Measurements from ENCODE around the gene CCDC188.

CCDC188 gene

DNA sequence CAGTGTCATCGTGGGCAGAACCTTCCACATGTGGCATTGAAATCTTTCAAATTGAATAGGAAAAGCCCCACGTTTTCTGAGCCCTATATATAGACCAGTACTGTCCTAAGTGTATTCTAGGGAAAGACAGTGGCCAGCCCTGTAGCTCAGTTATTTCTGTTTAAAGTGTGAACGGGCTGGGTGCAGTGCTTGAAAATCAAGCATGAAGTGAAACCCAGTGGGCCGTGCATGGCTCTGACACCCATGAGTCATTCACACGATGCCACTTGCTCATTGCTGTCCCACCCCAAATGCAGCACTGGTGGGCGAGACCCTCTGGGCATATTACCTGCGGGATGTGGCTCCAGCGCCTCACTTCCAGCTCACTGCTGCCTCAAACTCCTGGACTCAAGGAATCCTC is 29.8 kb upstream of the CCDC188 start:
- Histone ChIP-seq H3K36me3 (replicated peaks; ENCODE audit: low read depth, low read length) (no peaks in the 10 kb centered on the region), H3K4me2 (ENCODE audit: low read length) (no peak overlapping the region), H4K20me1 (ENCODE audit: insufficient read depth, low read length) (no peaks in the 10 kb centered on the region), H3K27me3 (ENCODE audit: low read depth, low read length) (peaks cover 2% of the 10 kb centered on the region; the same call in 1 of the 2 replicates), H3K9me3 (ENCODE audit: insufficient read depth, low read length) (no peaks in the 10 kb centered on the region), H3K9ac (ENCODE audit: low read length) (no peak overlapping the region), H3K4me3 (ENCODE audit: low read length) (no peak overlapping the region), H2AFZ (ENCODE audit: low read depth, low read length) (no peak overlapping the region), H3K4me1 (ENCODE audit: low read length) (no peaks in the 10 kb centered on the region), H3K27ac (ENCODE audit: low read length) (no peak overlapping the region), H3K79me2 (ENCODE audit: low read length) (no peaks in the 10 kb centered on the region)
- TF ChIP-seq CTCF (IDR thresholded peaks at IDR 0.05; ENCODE audit: low read depth, low read length), result no peak
- no peak for TF ChIP-seq EZH2phosphoT487 (IDR thresholded peaks at IDR 0.05; ENCODE audit: low read depth)

DNA sequence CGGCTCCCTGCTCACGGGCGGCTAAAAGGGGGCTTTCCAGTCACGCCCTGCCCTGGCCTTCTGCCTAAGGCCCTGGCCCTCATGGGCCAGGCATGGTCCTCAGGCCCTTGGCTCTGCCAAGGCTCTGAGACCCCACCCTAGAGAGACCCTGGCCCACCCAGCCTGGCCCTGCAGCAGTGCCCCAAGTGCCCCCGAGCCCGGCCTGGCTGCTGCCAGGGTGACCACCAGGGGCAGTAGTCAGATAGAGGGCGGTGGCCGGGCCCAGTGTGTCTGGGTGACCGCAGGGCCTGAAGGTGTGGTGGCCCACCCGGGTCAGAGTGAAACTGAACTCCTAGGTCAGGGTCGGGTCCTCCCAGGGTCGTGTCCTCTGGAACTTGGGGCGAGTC is 29.4 kb upstream of the CCDC188 start:
- no peaks in the 10 kb centered on the region for H3K4me1 ChIP-seq (ENCODE audit: low read length)
- H2AFZ ChIP-seq (ENCODE audit: low read depth, low read length), result no peak overlapping the region
- no peaks in the 10 kb centered on the region for H3K9me3 ChIP-seq (ENCODE audit: insufficient read depth, low read length)
- H3K79me2 ChIP-seq (ENCODE audit: low read length), result no peaks in the 10 kb centered on the region
- H3K36me3 ChIP-seq (replicated peaks; ENCODE audit: low read depth, low read length), result no peaks in the 10 kb centered on the region
- H3K4me3 ChIP-seq (ENCODE audit: low read length), result no peak overlapping the region
- H3K9ac ChIP-seq (ENCODE audit: low read length), result no peak overlapping the region
- H4K20me1 ChIP-seq (ENCODE audit: insufficient read depth, low read length), result no peaks in the 10 kb centered on the region
- TF ChIP-seq EZH2phosphoT487 (IDR thresholded peaks at IDR 0.05; ENCODE audit: low read depth), result no peak
- peak; percentile 26; the same call in 1 of the 2 replicates for TF ChIP-seq CTCF (IDR thresholded peaks at IDR 0.05; ENCODE audit: low read depth, low read length)
- no peak overlapping the region for H3K27ac ChIP-seq (ENCODE audit: low read length)
- H3K4me2 ChIP-seq (ENCODE audit: low read length), result no peak overlapping the region
- no peaks in the 10 kb centered on the region for H3K27me3 ChIP-seq (ENCODE audit: low read depth, low read length)

- Histone ChIP-seq H3K27ac (ENCODE audit: low read length) (no peak overlapping the region), H3K27me3 (ENCODE audit: low read depth, low read length) (no peaks in the 10 kb centered on the region), H4K20me1 (ENCODE audit: insufficient read depth, low read length) (no peaks in the 10 kb centered on the region), H3K79me2 (ENCODE audit: low read length) (no peaks in the 10 kb centered on the region), H3K36me3 (replicated peaks; ENCODE audit: low read depth, low read length) (no peaks in the 10 kb centered on the region), H3K4me1 (ENCODE audit: low read length) (no peaks in the 10 kb centered on the region), H3K9ac (ENCODE audit: low read length) (no peak overlapping the region), H3K4me3 (ENCODE audit: low read length) (no peak overlapping the region), H3K9me3 (ENCODE audit: insufficient read depth, low read length) (no peaks in the 10 kb centered on the region), H3K4me2 (ENCODE audit: low read length) (no peak overlapping the region), H2AFZ (ENCODE audit: low read depth, low read length) (no peak overlapping the region)
- TF ChIP-seq CTCF (IDR thresholded peaks at IDR 0.05; ENCODE audit: low read depth, low read length) (no peak), EZH2phosphoT487 (IDR thresholded peaks at IDR 0.05; ENCODE audit: low read depth) (no peak)
Observed at GRCh38 chr22:20179455-20180244, 28.8 kb upstream of the CCDC188 start.

GRCh38 chr22:20178915-20179227 is 28.0 kb upstream of the CCDC188 start:
- no peaks in the 10 kb centered on the region for H4K20me1 ChIP-seq (ENCODE audit: insufficient read depth, low read length)
- no peaks in the 10 kb centered on the region for H3K27me3 ChIP-seq (ENCODE audit: low read depth, low read length)
- H3K36me3 ChIP-seq (replicated peaks; ENCODE audit: low read depth, low read length), result no peaks in the 10 kb centered on the region
- TF ChIP-seq CTCF (IDR thresholded peaks at IDR 0.05; ENCODE audit: low read depth, low read length) (no peak), EZH2phosphoT487 (IDR thresholded peaks at IDR 0.05; ENCODE audit: low read depth) (no peak)
- H3K27ac ChIP-seq (ENCODE audit: low read length), result no peak overlapping the region
- H2AFZ ChIP-seq (ENCODE audit: low read depth, low read length), result no peak overlapping the region
- no peaks in the 10 kb centered on the region for H3K9me3 ChIP-seq (ENCODE audit: insufficient read depth, low read length)
- no peak overlapping the region for H3K4me3 ChIP-seq (ENCODE audit: low read length)
- no peak overlapping the region for H3K9ac ChIP-seq (ENCODE audit: low read length)
- H3K79me2 ChIP-seq (ENCODE audit: low read length), result no peaks in the 10 kb centered on the region
- H3K4me1 ChIP-seq (ENCODE audit: low read length), result no peaks in the 10 kb centered on the region
- H3K4me2 ChIP-seq (ENCODE audit: low read length), result no peak overlapping the region
